IMR-90 (cell line): ENCODE measurements around the gene NDUFV3.

Source experiments
- BHLHE40 ChIP-seq: fragments of 150-350 bp; IDR thresholded peaks from 2 replicates; pipeline ENCODE4 v1.6.1; 2016; ENCODE audit warnings: mild to moderate bottlenecking, low read depth, low read length
- CHD1 ChIP-seq: IDR thresholded peaks from 2 replicates; pipeline ENCODE4 v1.6.1; 2012; ENCODE audit warnings: low read depth, low read length, improper control_type of control experiment
- MAFK ChIP-seq: IDR thresholded peaks from 2 replicates; pipeline ENCODE4 v1.6.1; 2012; ENCODE audit warnings: low read depth, low read length, improper control_type of control experiment
- MXI1 ChIP-seq: IDR thresholded peaks from 2 replicates; pipeline ENCODE4 v1.6.1; 2012; ENCODE audit warnings: low read depth, mild to moderate bottlenecking, low read length, moderate library complexity, borderline replicate concordance
- POLR2A ChIP-seq: IDR thresholded peaks from 2 replicates; pipeline ENCODE4 v1.6.1; 2012; ENCODE audit warnings: mild to moderate bottlenecking, low read depth, low read length
- TF ChIP-seq, protein P1 (sequence below): conservative IDR thresholded peaks from 2 replicates; pipeline ENCODE4 v1.5.1; 2012; ENCODE audit warnings: mild to moderate bottlenecking, low read depth, low read length, improper control_type of control experiment
- TF ChIP-seq, protein P2 (sequence below): fragments of 150-350 bp; IDR thresholded peaks from 2 replicates; pipeline ENCODE4 v1.6.1; 2016; ENCODE audit warnings: low read depth, mild to moderate bottlenecking, low read length, moderate library complexity, borderline replicate concordance

DNA sequence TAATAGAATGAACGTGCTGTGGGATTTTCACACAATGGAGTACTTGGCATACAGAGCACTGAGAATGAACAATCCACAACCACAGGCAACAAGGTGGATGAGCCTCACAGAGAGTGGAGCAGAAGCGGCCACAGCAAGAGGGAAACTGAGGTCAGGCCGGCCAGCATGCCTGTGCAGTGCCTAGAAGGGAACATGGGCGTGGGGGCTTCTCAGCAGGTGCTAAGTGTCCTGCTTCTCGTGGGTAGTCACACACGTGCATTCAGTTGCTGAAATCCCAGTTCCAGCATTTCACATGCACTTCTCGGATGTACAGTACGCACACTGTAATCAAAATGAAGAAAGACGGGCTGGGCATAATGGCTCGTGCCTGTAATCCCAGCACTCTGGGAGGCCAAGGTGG, 46.9 kb upstream of the NDUFV3 start:
- TF ChIP-seq, protein P1, sequence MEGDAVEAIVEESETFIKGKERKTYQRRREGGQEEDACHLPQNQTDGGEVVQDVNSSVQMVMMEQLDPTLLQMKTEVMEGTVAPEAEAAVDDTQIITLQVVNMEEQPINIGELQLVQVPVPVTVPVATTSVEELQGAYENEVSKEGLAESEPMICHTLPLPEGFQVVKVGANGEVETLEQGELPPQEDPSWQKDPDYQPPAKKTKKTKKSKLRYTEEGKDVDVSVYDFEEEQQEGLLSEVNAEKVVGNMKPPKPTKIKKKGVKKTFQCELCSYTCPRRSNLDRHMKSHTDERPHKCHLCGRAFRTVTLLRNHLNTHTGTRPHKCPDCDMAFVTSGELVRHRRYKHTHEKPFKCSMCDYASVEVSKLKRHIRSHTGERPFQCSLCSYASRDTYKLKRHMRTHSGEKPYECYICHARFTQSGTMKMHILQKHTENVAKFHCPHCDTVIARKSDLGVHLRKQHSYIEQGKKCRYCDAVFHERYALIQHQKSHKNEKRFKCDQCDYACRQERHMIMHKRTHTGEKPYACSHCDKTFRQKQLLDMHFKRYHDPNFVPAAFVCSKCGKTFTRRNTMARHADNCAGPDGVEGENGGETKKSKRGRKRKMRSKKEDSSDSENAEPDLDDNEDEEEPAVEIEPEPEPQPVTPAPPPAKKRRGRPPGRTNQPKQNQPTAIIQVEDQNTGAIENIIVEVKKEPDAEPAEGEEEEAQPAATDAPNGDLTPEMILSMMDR = no peak
- TF ChIP-seq POLR2A (no peak), BHLHE40 (no peak), CHD1 (no peak), MAFK (no peak), MXI1 (no peak)
- TF ChIP-seq, protein P2, sequence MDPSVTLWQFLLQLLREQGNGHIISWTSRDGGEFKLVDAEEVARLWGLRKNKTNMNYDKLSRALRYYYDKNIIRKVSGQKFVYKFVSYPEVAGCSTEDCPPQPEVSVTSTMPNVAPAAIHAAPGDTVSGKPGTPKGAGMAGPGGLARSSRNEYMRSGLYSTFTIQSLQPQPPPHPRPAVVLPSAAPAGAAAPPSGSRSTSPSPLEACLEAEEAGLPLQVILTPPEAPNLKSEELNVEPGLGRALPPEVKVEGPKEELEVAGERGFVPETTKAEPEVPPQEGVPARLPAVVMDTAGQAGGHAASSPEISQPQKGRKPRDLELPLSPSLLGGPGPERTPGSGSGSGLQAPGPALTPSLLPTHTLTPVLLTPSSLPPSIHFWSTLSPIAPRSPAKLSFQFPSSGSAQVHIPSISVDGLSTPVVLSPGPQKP = no peak
